Nephron (organoid): Measurements from ENCODE around the gene IGF2BP1.

ENCODE experiments used
- H3K27ac Mint-ChIP-seq, 3 experiments: 2 replicates each; pipeline ENCODE4 v1.8.0; 2020; ENCODE audit warnings: mixed read lengths in 3 of 3, mild to moderate bottlenecking in 2 of 3, moderate library complexity in 1 of 3
- H3K27me3 Mint-ChIP-seq: 2 replicates; pipeline ENCODE4 v1.8.0; 2021; ENCODE audit warnings: low read depth, mild to moderate bottlenecking, moderate library complexity, mixed read lengths
- H3K36me3 Mint-ChIP-seq: 2 replicates; pipeline ENCODE4 v1.8.0; 2020; ENCODE audit warnings: low read depth, mixed read lengths
- H3K4me1 Mint-ChIP-seq: 2 replicates; pipeline ENCODE4 v1.8.0; 2020; ENCODE audit warnings: mixed read lengths
- H3K4me3 Mint-ChIP-seq, 3 experiments: 2 replicates each; pipeline ENCODE4 v1.8.0; 2020; ENCODE audit warnings: mild to moderate bottlenecking in 3 of 3, mixed read lengths in 3 of 3, moderate library complexity in 2 of 3
- H3K9me3 Mint-ChIP-seq: 2 replicates; pipeline ENCODE4 v1.8.0; 2020; ENCODE audit warnings: mixed read lengths
- TF ChIP-seq, protein P1 (sequence below), 3 experiments: fragments of 200-600 bp; sonication (generic); IDR thresholded peaks; one replicate each; pipeline ENCODE4 v1.5.0; 2021; ENCODE audit warnings: antibody characterized with exemption in 3 of 3; ENCODE audit not compliant: unreplicated experiment in 3 of 3

The IGF2BP1 gene

DNA sequence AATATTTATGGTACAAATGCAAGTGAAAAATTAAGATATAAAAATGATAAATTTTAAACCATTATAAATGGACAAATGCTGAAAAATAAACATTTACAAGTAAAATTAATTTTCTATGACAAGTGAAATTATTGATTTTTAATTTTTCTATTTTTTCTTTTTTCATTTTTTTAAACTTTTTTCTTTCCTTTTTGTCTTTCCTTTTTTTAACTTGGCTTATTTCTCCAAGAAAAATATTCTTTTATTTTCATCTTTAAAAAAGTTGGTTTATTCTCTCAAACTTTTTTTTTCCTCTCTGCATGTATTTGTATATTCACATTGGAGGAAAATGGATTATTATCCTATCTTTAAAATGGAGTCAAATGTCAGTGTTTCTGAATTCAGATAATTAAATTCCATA is 3.9 kb upstream of the IGF2BP1 start:
- H3K4me1 Mint-ChIP-seq = peaks cover 8% of the 10 kb centered on the region
- H3K4me3 Mint-ChIP-seq = peak overlapping the region; percentile 30 to 52 (median 35)
- H3K27me3 Mint-ChIP-seq = peaks cover 42% of the 10 kb centered on the region
- H3K9me3 Mint-ChIP-seq = no peaks in the 10 kb centered on the region
- no peaks in the 10 kb centered on the region for H3K36me3 Mint-ChIP-seq
- TF ChIP-seq, protein P1, sequence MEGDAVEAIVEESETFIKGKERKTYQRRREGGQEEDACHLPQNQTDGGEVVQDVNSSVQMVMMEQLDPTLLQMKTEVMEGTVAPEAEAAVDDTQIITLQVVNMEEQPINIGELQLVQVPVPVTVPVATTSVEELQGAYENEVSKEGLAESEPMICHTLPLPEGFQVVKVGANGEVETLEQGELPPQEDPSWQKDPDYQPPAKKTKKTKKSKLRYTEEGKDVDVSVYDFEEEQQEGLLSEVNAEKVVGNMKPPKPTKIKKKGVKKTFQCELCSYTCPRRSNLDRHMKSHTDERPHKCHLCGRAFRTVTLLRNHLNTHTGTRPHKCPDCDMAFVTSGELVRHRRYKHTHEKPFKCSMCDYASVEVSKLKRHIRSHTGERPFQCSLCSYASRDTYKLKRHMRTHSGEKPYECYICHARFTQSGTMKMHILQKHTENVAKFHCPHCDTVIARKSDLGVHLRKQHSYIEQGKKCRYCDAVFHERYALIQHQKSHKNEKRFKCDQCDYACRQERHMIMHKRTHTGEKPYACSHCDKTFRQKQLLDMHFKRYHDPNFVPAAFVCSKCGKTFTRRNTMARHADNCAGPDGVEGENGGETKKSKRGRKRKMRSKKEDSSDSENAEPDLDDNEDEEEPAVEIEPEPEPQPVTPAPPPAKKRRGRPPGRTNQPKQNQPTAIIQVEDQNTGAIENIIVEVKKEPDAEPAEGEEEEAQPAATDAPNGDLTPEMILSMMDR (IDR thresholded peaks at IDR 0.05; ENCODE audit: unreplicated experiment in 3 of 3) = no peak
- peak overlapping the region in 1 of 3 experiments; percentile 97 for H3K27ac Mint-ChIP-seq

DNA sequence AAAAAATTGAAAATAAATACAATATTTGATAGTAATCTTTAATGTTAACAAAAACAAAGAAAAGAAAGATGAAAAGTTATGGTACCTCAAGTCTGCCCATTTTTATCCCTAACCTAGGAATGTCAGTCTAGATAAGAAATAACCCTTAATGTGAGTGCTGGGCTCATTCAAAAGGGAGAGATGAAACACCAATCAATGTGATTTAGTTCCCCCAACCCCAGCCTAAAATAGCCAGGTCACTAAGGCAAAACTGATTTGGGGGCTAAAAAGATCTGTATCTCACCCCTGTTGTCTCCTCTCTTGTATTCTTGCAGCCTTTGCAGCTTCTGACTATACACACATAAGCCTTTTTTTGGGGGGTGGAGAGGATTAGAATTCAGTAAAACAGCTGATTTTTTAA is 3.2 kb upstream of the IGF2BP1 start:
- Mint-ChIP-seq H3K27me3 (peaks cover 42% of the 10 kb centered on the region), H3K9me3 (no peaks in the 10 kb centered on the region), H3K36me3 (no peaks in the 10 kb centered on the region), H3K4me1 (peaks cover 8% of the 10 kb centered on the region), H3K27ac (peak overlapping the region in 2 of 3 experiments; percentile 90 to 97), H3K4me3 (peak overlapping the region; percentile 33 to 64 (median 64))
- TF ChIP-seq, protein P1 (IDR thresholded peaks at IDR 0.05; ENCODE audit: unreplicated experiment in 3 of 3) = no peak

DNA sequence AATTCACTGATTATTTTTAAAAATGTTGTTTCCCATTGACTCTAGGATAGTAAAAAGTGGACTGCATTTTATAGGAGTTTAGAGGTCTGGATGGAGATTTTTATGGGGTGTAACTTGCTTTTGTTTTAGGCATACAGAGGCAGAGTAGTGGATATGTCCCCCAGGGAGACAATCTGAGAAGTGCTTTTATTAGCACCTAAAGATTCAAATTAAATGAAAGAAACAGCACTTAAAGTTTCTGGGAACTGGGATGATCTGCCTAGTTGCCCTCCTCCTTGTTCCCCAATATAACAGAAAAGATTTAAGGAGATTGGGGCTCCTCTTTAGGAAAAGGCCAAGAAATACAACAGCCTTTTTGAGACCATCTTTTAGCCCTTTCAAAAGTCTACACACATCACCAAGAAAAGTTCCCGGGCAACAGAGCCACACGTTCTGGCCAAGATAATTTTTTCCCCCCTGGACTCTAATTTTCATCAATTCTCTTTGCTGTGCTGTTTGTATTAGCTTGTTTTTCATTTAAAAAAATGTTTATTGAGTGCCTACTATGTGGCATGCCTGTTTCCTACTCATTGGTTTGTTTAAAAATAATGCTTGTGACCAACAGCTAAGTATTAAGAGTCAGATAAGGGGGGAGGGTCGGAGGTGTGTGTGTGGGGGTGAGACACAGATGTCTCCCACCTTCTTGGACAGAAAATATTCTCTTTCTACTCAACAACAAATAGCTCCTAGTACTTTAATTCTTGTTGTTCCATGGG is 2.5 kb upstream of the IGF2BP1 start:
- Mint-ChIP-seq H3K27ac (peak overlapping the region; percentile 90 to 97 (median 91)), H3K4me3 (peak overlapping the region; percentile 87 to 95 (median 94)), H3K9me3 (no peaks in the 10 kb centered on the region), H3K4me1 (peaks cover 14% of the 10 kb centered on the region), H3K27me3 (peaks cover 42% of the 10 kb centered on the region), H3K36me3 (peaks cover 6% of the 10 kb centered on the region)
- TF ChIP-seq, protein P1 (IDR thresholded peaks at IDR 0.05; ENCODE audit: unreplicated experiment in 3 of 3) = no peak

DNA sequence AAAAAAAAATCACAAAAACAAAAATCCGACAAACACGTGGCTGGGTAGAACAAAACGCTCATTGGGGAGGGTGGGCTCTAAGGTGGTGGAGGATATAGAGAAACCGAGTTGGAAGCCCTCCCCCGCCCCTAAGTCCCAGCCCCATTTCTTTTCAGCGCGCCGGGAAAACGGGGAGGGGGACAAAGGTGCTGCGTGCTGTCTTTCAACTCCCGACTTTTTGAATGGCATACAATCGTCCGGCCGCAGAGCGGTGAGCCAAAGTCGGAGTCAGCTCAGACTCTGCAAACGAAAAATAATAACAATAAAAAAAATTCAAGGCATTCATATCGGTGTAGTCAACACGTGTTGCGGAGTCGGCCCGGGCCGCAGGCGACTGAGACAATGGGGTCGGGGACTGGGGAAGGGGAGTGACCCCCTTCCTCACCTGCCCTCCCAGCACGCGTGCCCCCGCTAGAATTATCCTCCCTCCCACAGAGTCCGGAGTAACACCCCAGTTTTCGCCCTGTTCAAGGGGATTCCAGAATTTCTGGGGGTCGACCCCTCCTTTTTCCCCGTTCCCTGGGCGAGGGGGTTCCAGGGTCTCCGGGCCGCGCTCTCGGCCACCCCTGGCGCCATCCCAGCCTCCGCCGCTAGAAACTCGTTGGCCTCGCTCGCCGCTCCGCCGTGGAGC is 1.7 kb upstream of the IGF2BP1 start:
- TF ChIP-seq, protein P1 (IDR thresholded peaks at IDR 0.05; ENCODE audit: unreplicated experiment in 3 of 3) = peak in 2 of 3 experiments; percentile 16 to 18
- no peaks in the 10 kb centered on the region for H3K9me3 Mint-ChIP-seq
- H3K4me3 Mint-ChIP-seq = peak overlapping the region; percentile 87 to 95 (median 94)
- peaks cover 13% of the 10 kb centered on the region for H3K36me3 Mint-ChIP-seq
- H3K27me3 Mint-ChIP-seq = peaks cover 35% of the 10 kb centered on the region
- H3K4me1 Mint-ChIP-seq = peaks cover 21% of the 10 kb centered on the region
- H3K27ac Mint-ChIP-seq = peak overlapping the region; percentile 90 to 97 (median 91)

DNA sequence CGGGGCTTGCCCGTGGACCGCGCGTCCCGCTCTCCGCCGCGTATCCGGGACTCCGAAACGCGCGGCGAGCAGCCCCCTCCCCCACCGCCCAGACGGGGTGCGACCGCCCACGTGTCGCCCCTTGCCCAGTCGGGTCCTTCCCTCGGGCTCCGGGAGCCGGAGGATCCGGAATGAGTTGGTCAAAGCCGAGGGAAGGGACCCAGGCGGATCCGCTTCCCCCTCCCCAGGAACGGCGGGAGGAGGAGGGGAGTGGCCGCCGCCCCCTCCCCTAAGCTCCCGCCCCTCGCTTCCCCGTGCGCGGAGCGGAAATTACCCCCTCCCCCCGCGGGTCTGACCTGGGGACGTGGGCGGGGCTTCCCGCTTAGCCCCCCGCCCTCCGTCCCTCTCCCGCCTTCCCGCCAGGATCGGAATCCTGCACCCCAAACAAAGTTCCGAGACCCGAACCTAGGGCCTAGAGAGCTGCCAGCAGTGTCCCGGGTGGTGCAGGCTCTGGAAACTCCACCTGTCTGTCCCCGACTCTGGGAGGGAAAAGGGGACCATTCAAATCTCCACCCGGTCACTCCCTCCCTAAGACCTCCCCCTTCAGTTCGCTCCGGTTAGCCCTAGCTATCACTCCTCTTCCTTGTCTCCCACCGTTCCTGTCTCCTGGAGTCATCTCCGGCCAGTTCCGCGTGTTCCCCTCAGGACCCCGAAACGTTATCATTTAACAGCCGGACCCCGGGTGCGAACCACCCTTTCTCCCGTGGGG is 1.0 kb upstream of the IGF2BP1 start:
- H3K4me1 Mint-ChIP-seq = peaks cover 28% of the 10 kb centered on the region

More for the DNA sequence above, 1.0 kb upstream of the IGF2BP1 start:
- H3K27ac Mint-ChIP-seq = peak overlapping the region; percentile 54 to 97 (median 91)
- no peaks in the 10 kb centered on the region for H3K9me3 Mint-ChIP-seq
- TF ChIP-seq, protein P1 (IDR thresholded peaks at IDR 0.05; ENCODE audit: unreplicated experiment in 3 of 3) = peak in 1 of 3 experiments; percentile 5
- peaks cover 28% of the 10 kb centered on the region for H3K27me3 Mint-ChIP-seq
- peaks cover 13% of the 10 kb centered on the region for H3K36me3 Mint-ChIP-seq
- peak overlapping the region; percentile 87 to 95 (median 94) for H3K4me3 Mint-ChIP-seq
